COLO829 (cell line): ENCODE measurements around the gene FCER1G.
"Not testable (repeated sequence)": the region's sequence is repeated elsewhere in the genome, so short reads cannot be mapped to it uniquely, and the experiment has no call there.

Source experiments
- DNase-seq: peaks from one replicate; pipeline ENCODE4 v3.0.0; 2012; ENCODE audit warnings: low spot score

Gene FCER1G

GRCh38 chr1:161206411-161207140, 8.5 kb upstream of the FCER1G start:
- DNase-seq, result no peak

DNA sequence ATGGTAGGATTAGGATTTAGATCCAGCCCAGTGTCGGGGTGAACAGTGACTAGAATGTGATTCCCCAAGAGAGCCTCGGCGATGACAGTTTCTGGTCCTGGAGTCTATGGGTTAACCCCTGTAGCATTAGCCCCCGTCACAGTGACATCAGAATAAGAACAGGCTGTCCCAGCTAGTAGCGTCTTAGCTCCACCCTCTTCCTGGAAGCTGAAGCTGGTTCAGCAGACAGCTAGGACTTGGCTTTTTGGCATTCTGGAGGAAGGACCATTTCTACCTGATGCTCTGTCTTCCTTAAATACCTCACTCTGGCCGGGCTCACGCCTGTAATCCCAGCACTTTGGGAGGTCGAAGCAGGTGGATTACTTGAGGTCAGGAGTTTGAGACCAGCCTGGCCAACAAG, 7.9 kb upstream of the FCER1G start:
- DNase-seq, result no peak

DNA sequence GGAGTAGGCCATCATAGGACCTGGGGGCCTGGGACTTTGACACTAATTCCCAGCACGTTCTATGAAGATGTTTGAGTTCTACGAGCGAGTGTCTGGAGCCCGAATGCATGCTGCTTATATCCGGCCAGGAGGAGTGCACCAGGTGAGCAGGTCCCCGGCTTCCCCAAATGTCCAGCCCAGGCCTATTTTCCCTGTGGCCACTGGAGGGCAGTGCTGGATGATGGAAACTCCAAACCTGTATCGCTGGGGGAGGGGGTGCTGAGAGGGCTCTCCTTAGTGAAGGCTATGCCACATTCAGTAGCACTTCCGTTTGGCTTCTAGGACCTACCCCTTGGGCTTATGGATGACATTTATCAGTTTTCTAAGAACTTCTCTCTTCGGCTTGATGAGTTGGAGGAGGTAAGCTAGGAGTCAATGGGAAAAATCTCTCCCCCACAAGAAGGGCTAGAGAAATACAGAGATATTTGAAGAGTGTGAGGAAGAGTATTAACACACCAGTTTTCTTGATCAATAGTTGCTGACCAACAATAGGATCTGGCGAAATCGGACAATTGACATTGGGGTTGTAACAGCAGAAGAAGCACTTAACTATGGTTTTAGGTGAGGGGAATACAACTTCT, 5.2 kb upstream of the FCER1G start:
- DNase-seq, result peak; percentile 91

DNA sequence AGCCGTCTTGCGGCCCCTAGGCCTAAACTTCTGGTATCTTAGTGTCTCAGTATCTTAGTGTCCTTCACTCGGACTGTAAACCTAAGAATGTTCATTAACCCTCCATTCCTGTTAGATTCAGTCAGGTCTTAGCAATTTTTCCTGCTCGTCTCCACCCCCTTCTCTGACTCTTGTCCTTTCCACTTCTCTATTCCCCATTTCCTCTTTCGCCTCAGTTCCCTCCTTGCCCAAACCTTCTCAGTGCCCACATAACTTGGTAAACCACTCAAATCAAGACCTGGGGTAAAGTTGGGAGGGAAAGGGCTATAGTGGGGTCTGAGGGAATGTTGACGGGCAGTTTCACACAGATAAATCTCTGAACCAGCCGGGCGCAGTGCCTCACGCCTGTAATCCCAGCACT, 726 bp upstream of the FCER1G start:
- DNase-seq, result no peak

DNA sequence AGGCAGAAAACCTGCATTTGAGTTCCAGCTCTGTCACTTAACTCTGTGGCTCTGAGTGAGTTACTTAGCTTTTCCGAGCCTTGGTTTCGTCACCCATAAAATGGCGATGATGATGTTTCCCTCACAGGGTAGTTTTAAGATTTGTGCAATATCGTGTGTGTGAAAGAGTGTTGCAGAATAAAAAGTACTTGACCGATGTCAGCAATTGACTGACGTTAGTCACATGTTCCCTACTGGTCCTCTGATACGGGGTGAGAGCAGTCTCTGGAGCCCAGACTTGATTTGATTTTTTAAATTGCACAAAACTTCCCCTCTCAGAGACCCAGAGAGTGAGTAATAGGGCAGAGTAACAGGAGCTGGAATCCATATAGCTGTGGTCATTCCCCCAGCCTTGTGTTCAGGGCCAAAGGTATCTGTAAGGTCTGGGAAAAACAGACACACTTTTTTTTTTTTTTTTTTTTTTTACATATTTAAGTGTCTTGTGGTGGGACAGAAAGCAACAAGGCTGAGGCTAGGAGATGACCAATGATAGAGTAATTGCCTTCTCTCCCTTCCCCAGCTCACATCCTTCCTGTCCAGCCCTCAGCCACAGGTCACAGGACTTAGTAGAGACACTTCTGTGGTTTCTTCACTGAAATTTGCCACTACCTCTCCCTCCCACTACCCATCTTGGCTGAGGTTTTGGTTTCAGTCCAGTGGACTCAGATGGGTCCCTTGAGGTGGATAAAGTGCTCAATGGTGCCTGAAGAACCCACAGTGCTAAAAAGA, 2.0 kb downstream of the FCER1G start:
- DNase-seq, result no peak

GRCh38 chr1:161217831-161218230, 2.7 kb downstream of the FCER1G start:
- DNase-seq, result no peak

GRCh38 chr1:161218301-161219077, 3.4 kb downstream of the FCER1G start:
- DNase-seq, result no peak

DNA sequence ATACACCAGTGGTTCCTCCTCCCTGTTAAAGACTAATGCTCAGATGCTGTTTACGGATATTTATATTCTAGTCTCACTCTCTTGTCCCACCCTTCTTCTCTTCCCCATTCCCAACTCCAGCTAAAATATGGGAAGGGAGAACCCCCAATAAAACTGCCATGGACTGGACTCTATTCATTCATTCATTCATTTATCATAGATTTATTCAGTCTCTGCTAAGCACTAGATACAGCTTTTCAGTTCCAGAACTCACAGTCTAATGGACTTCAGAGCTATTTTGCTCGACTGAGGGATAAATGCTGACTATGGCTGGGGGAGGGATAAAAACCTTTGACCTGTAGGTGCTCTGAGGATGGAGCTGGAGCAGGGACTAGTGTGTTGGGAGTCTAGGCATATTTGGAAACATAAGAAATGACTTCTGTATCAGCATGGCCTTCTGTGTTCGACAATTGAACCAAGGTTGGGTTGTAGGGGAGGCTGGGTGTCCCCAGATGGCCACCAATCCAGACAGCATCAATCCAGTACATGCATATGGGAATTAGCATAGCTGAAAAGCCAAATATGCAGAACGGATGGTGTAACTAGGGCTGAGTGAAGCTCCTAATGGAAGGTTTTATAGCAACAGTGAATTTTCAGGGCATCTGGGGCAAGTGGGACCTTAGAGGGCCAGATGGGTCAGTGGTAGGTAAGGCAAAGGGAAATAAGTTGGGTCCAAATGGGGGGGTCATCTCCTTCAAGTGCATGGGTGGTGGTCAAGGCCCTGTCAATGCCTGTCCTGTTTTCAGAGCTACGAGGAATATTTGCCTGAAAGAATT, 4.2 kb downstream of the FCER1G start:
- DNase-seq, result no peak

DNA sequence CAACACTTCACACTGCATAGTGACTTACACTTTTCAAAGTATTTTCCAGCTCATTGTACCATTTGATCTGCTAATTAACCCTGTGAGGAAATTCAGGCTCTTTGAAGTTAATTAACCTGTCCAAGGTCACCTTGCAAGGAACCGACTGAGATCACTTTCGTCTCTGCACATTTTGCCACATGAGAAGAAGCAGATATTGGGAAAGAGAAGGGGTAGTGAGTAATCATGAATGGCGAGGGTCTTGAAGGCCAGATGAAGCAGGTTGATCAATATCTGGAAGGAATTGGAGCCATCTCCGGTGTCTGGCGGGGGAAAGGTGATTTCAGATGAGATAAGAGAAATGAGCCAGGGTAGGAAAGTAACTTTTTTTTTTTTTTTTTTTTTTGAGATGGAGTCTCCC, 4.9 kb downstream of the FCER1G start:
- DNase-seq, result no peak

DNA sequence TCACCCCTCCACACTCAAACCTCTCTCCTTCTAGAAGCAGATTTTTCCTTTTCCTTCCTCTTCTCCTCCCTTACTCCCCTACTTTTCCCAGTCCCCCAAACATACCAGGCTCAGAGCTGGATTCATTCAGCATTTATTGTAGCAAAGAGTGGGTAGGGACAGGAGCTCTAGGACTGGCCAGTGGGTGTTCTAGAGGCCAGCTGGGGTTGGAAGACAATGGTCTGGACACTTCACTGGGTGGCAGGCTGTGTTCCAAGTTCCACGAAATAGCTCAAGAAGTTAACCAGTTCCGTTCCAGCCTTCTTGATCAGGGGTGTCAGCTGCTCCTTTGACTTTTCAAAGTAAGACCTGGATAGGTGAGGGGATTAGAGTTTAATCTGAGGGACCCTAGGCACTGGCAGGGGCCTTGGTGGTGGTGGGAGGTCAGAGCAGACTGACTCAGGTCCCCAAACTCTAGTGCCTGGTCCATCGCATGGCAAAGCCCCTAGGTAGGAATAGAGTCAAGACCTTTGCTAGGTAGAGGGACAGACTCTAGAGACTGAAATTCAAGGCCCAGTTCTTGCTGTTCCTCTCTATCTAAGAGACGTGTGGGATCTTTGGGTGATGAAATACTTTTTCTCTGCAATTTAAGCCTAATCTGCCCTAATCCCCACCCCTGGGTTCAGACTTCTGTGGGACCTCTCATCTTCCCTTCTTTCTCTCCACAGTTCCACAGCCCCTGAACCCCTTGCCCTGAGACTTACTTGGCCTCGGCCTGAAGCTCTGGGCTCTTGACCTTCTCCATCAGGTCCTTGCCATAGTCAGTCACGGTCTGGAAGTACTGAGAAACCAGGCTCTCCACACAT, 7.3 kb downstream of the FCER1G start:
- no peak for DNase-seq

DNA sequence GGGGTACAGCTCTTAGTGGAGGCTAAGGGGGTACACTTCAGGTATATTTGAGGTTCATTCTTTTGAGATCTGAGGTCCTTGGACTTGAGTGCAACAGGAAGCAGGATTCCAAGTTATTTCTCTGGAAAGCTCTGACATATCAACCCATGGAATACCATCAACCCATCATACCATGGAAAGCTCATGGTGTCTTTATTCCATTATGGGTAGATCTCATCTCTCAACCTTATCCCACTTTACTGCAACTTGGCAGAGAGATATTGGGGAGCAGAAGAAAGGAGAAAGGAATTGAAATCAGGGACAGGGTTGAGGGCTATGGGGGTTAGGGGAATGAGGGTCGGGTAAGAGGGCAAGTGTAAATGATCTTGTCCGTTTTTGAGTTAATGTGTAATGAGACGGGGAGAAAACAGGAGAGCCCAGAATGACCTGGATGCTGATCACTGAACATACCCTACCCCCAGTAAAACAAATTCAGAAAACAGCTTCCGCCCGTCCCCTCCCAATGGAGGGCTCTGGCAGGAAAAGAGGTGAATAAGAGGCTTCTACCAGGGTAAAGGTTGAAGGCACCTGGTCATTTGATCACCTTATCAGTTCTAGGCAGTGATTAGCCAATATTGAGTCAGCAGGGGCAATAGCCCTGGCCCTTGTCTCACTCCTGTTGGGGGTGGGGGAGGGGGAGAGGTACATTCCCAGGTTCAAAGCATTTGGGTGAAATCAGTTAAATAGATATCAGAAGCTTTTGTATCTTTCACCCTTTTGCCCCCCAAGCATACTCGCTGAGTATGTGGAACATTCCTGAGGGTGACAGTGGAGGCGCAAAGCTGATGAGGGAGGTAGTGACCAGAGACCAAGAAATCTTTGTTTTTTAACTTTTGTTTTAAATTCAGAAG, 9.0 kb downstream of the FCER1G start:
- no peak for DNase-seq

DNA sequence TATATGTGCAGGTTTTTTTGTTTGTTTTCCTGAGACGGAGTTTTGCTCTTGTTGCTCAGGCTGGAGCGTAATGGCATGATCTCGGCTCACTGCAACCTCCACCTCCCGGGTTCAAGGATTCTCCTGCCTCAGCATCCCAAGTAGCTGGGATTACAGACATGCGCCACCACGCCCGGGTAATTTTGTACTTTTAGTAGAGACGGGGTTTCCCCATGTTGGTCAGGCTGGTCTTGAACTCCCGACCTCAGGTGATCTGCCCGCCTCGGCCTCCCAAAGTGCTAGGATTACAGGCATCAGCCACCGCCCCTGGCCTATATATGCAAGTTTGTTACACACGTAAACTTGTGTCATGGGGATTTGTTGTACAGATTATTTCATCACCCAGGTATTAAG, 9.6 kb downstream of the FCER1G start:
- DNase-seq, result not testable (repeated sequence)

- DNase-seq, result no peak
Observed at GRCh38 chr1:161225178-161225533, 10.1 kb downstream of the FCER1G start.

DNA sequence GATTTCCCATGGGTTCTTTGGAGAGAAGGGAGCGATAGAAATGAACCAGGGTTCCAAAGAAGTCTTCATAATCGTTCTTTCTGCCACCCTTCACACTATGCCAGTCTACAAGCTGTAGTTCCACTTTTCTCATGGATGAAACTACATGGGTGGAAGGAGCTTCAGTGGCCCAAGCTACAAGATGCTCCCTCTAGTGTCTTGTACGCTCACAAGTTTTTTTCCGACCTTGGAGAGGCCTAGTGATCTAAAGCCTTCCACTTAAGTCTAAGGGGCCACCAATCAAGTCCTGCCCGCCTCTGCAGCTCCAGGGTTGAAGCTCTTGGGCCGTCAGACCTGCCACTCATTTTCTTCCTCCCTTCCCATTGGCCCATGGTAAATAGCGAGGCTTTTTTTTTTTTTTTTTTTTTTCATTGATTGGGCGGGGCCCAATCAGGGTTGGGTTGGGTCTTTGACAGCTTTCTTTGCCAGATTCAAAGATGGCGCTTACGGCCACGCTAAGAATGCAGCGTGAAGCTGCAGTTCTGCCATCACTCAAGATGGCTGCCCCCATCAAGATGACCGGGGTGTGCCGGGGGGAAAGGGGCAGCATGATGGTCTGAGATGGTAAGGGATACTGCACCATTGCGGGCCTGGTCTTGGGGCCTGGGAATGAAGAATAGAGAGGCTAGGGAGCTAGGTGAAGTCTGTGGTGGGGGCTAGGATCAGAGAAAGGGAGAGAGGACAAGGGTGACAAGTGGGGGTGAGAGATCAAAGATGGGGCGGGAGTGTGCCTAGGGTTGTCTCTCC, 10.6 kb downstream of the FCER1G start, which contains the start of gene TOMM40L:
TSS of gene TOMM40L (plus strand) at position 527 of the 786 bp plus-strand sequence. CDS start 430 bp downstream, outside the sequence.
- peak; percentile 100 for DNase-seq

- no peak for DNase-seq
Observed at GRCh38 chr1:161226320-161226711, 11.2 kb downstream of the FCER1G start.

GRCh38 chr1:161226759-161227158, 11.7 kb downstream of the FCER1G start:
- no peak for DNase-seq

- DNase-seq, result peak; percentile 88
Observed at GRCh38 chr1:161227196-161227871, 12.2 kb downstream of the FCER1G start.

DNA sequence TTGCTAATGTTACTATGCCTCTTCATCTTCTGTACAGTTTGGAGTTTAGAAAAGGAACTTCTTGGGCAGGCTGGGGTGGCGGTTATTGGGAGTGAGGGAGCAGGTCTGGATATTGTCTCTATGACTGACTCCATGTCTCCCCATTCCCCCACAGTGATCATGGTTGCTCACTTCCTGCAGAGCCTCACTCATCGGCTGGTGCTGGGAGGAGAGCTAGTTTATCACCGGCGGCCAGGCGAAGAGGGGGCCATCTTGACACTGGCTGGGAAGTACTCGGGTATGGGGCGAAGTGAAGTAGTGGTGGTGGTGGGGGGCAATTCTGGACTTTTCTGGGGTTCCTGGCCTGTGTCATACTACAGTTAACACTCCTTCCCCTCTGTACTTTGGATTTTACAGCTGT, 12.9 kb downstream of the FCER1G start:
- no peak for DNase-seq
